Trophoblast cell (in vitro differentiated cells and primary cell): ENCODE data around the gene CPA5.

Experiments used
- DNase-seq, 2 donors: peaks; one replicate each; pipeline ENCODE4 v3.0.0-alpha.2; 2016
- H2AFZ ChIP-seq: 2 replicates; pipeline ENCODE4 v1.6.1; 2013; ENCODE audit warnings: low read length, moderate library complexity, mild to moderate bottlenecking; ENCODE audit not compliant: insufficient read depth, poor library complexity
- H2AK5ac ChIP-seq: 2 replicates; pipeline ENCODE4 v1.6.1; 2013; ENCODE audit warnings: mild to moderate bottlenecking, low read length
- H2BK120ac ChIP-seq: 2 replicates; pipeline ENCODE4 v1.6.1; 2013; ENCODE audit warnings: low read length, mild to moderate bottlenecking, moderate library complexity; ENCODE audit not compliant: insufficient read depth, poor library complexity
- H2BK12ac ChIP-seq: 2 replicates; pipeline ENCODE4 v1.6.1; 2013; ENCODE audit warnings: mild to moderate bottlenecking, low read length, moderate library complexity
- H2BK5ac ChIP-seq: 2 replicates; pipeline ENCODE4 v1.6.1; 2013; ENCODE audit warnings: low read length, low read depth, moderate library complexity, mild to moderate bottlenecking; ENCODE audit not compliant: poor library complexity
- H3K14ac ChIP-seq: 2 replicates; pipeline ENCODE4 v1.6.1; 2013; ENCODE audit warnings: mild to moderate bottlenecking, low read length
- H3K18ac ChIP-seq: 2 replicates; pipeline ENCODE4 v1.6.1; 2013; ENCODE audit warnings: mild to moderate bottlenecking, low read length
- H3K23ac ChIP-seq: 2 replicates; pipeline ENCODE4 v1.6.1; 2013; ENCODE audit warnings: low read length
- H3K27ac ChIP-seq: 2 replicates; pipeline ENCODE4 v1.5.1; 2013; ENCODE audit warnings: low read depth, mild to moderate bottlenecking, inconsistent platforms, low read length, moderate library complexity
- H3K27me3 ChIP-seq: 2 replicates; pipeline ENCODE4 v1.6.1; 2013; ENCODE audit warnings: inconsistent platforms, mild to moderate bottlenecking, low read length, moderate library complexity; ENCODE audit not compliant: insufficient read depth
- H3K36me3 ChIP-seq, 2 experiments: 1 replicate in 1 of 2; 2 replicates in 1 of 2; pipeline ENCODE4 v1.6.1; 2013; ENCODE audit warnings: low read length in 2 of 2, mild to moderate bottlenecking in 2 of 2, moderate library complexity in 1 of 2; ENCODE audit not compliant: insufficient read depth in 2 of 2, control insufficient read depth in 1 of 2
- H3K4ac ChIP-seq: 2 replicates; pipeline ENCODE4 v1.6.1; 2013; ENCODE audit warnings: low read depth, mild to moderate bottlenecking, low read length, moderate library complexity
- H3K4me1 ChIP-seq, 2 experiments: 1 replicate in 1 of 2; 2 replicates in 1 of 2; pipeline ENCODE4 v1.6.1; 2013; ENCODE audit warnings: low read length in 2 of 2, mild to moderate bottlenecking in 2 of 2, moderate library complexity in 1 of 2; ENCODE audit not compliant: insufficient read depth in 2 of 2, control insufficient read depth in 1 of 2
- H3K4me2 ChIP-seq: 2 replicates; pipeline ENCODE4 v1.6.1; 2013; ENCODE audit warnings: inconsistent platforms, mild to moderate bottlenecking, low read length, moderate library complexity
- H3K4me3 ChIP-seq: 2 replicates; pipeline ENCODE4 v1.5.1; 2013; ENCODE audit warnings: mild to moderate bottlenecking, low read depth, low read length, inconsistent platforms
- H3K79me1 ChIP-seq: one replicate; pipeline ENCODE4 v1.6.1; 2013; ENCODE audit warnings: low read length
- H3K79me2 ChIP-seq: 2 replicates; pipeline ENCODE4 v1.6.1; 2013; ENCODE audit warnings: low read length, mild to moderate bottlenecking; ENCODE audit not compliant: control insufficient read depth, insufficient read depth, poor library complexity
- H3K9ac ChIP-seq: 2 replicates; pipeline ENCODE4 v1.6.1; 2013; ENCODE audit warnings: mild to moderate bottlenecking, low read length
- H3K9me3 ChIP-seq: 2 replicates; pipeline ENCODE4 v1.6.1; 2013; ENCODE audit warnings: low read depth, mild to moderate bottlenecking, control low read depth, inconsistent platforms, low read length; ENCODE audit not compliant: insufficient read depth
- H4K12ac ChIP-seq: 2 replicates; pipeline ENCODE4 v1.6.1; 2013; ENCODE audit warnings: low read depth, mild to moderate bottlenecking, low read length, moderate library complexity
- H4K8ac ChIP-seq: 2 replicates; pipeline ENCODE4 v1.6.1; 2013; ENCODE audit warnings: low read depth, mild to moderate bottlenecking, low read length, moderate library complexity
- H4K91ac ChIP-seq: one replicate; pipeline ENCODE4 v1.6.1; 2013; ENCODE audit warnings: low read depth, mild to moderate bottlenecking, low read length, moderate library complexity
- WGBS: extraction: QIAGEN DNeasy Blood & Tissue Kit; methylation state at CpG from one replicate; pipeline ENCODE4 v1.1.7; 2013; ENCODE audit warnings: missing lambda C conversion rate; ENCODE audit not compliant: insufficient read length, insufficient coverage; ENCODE audit errors: extremely low coverage; 5-methylcytosine and 5-hydroxymethylcytosine counted together

CPA5 gene

DNA sequence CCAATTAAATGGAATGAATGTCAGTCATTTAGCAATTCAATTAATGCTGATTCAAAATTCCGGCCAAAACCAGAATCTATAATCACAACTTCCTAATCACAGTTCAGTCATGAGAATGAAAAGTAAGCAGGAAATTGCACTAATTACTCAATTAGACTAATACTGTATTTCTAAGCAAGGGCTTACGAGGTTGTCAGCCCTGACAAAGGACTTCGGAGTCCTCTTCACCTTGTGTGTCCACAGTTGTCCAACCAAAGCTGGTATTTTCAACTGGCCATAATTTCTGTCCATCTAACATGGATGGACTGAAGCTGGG lies 53.1 kb downstream of the CPA5 start:
- Histone ChIP-seq H3K79me2 (peaks cover 2% of the 10 kb centered on the region), H4K8ac (peak overlapping the region; percentile 21), H2AFZ (no peak overlapping the region), H2BK12ac (peak overlapping the region; percentile 88), H2BK120ac (peak overlapping the region; percentile 71), H3K4me3 (no peak overlapping the region), H3K27ac (no peak overlapping the region), H3K9me3 (no peaks in the 10 kb centered on the region), H3K4ac (no peak overlapping the region), H3K79me1 (peaks cover 23% of the 10 kb centered on the region), H3K4me1 (peaks cover 13 to 14% of the 10 kb centered on the region in 2 experiments), H4K91ac (peak overlapping the region; percentile 89), H2BK5ac (peak overlapping the region; percentile 57), H4K12ac (no peak overlapping the region), H3K4me2 (no peak overlapping the region), H3K18ac (peak overlapping the region; percentile 56), H3K9ac (no peak overlapping the region), H3K27me3 (no peaks in the 10 kb centered on the region), H3K23ac (no peak overlapping the region), H2AK5ac (peak overlapping the region; percentile 76), H3K14ac (peak overlapping the region; percentile 48), H3K36me3 (peaks cover 2 to 3% of the 10 kb centered on the region in 2 experiments)
- no peak for DNase-seq
- WGBS = no CpG with 5 or more reads among the region's 3 CpGs

DNA sequence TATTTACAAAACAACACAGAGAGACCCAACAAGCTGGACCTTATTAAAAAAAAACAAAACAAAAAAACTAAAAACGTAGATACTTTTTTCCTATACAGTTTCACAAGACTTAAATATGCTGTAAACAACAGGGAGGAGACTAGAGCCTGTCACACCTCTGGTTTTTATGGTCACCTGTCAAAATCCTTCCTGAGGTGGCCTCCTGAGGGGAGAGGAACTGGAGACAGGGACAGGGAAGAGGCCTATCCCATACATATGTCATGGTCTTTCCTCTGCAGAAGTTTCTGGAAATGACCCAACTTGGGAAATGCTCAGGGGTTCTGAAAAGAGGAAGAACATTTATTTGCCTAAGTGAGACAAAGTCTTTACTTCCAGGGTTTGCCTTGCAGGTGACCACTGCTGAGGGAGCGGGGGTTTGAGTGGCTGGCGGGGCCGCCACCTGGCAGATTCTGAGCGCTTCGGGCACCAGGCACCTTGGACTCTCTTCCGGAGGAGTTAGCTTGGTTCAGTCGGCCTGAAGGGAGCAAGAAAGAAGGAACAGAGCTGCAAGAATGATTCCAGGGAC lies 54.0 kb downstream of the CPA5 start:
- WGBS = no CpG with 5 or more reads among the region's 8 CpGs
- H3K27me3 ChIP-seq = no peaks in the 10 kb centered on the region
- peak overlapping the region; percentile 35 for H2BK12ac ChIP-seq
- H3K18ac ChIP-seq = no peak overlapping the region
- H3K79me2 ChIP-seq = peaks cover 2% of the 10 kb centered on the region
- peaks cover 26% of the 10 kb centered on the region for H3K79me1 ChIP-seq
- no peak overlapping the region for H2AFZ ChIP-seq
- peak overlapping the region; percentile 89 for H4K91ac ChIP-seq
- peak overlapping the region; percentile 46 for H2BK5ac ChIP-seq
- H2BK120ac ChIP-seq = peak overlapping the region; percentile 73
- no peak overlapping the region for H3K4me3 ChIP-seq
- no peak overlapping the region for H3K4ac ChIP-seq
- no peak overlapping the region for H3K9ac ChIP-seq
- peak overlapping the region; percentile 42 for H2AK5ac ChIP-seq
- peaks cover 2 to 3% of the 10 kb centered on the region in 2 experiments for H3K36me3 ChIP-seq
- H3K27ac ChIP-seq = no peak overlapping the region
- DNase-seq = no peak
- no peak overlapping the region for H3K23ac ChIP-seq
- no peak overlapping the region for H3K4me2 ChIP-seq
- H4K12ac ChIP-seq = no peak overlapping the region
- H4K8ac ChIP-seq = no peak overlapping the region
- H3K4me1 ChIP-seq = peaks cover 13 to 14% of the 10 kb centered on the region in 2 experiments
- peak overlapping the region; percentile 9 for H3K14ac ChIP-seq
- H3K9me3 ChIP-seq = no peaks in the 10 kb centered on the region

DNA sequence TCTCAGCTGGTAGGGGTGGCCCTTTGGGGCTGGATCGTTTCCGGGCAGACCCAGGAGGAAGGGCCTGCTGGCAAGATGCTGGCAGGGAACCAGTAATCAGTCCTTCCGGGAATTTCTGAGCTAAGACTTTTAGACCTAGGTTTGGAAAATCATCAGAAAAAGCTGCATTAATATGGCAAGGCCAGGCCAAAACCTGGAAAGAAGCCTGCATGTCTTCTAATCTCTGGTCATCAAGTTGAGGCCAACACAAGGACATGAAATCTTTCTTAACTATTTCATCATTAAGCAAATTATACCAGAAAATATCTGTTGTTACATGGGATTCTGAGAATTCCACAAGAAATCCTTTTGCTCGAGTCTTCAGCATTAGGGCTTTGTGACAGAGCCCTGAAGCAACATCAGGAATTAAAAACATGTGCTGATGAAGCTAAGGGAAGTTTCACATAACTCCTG lies 55.5 kb downstream of the CPA5 start:
- Histone ChIP-seq H4K91ac (peak overlapping the region; percentile 89), H3K36me3 (peaks cover 2 to 3% of the 10 kb centered on the region in 2 experiments), H3K9ac (no peak overlapping the region), H4K8ac (no peak overlapping the region), H3K79me2 (no peaks in the 10 kb centered on the region), H4K12ac (no peak overlapping the region), H3K4me1 (peaks cover 8 to 9% of the 10 kb centered on the region in 2 experiments), H3K4me2 (no peak overlapping the region), H3K18ac (no peak overlapping the region), H2BK12ac (no peak overlapping the region), H3K79me1 (peaks cover 23% of the 10 kb centered on the region), H2AK5ac (no peak overlapping the region), H3K4me3 (no peak overlapping the region), H3K4ac (no peak overlapping the region), H3K27ac (peak overlapping the region; percentile 77), H3K23ac (no peak overlapping the region), H2AFZ (no peak overlapping the region), H2BK5ac (peak overlapping the region; percentile 64), H2BK120ac (peak overlapping the region; percentile 72), H3K27me3 (no peaks in the 10 kb centered on the region), H3K9me3 (no peaks in the 10 kb centered on the region), H3K14ac (no peak overlapping the region)
- no CpG with 5 or more reads among the region's 4 CpGs for WGBS
- peak; percentile 79 to 96 for DNase-seq

GRCh38 chr7:130401101-130401500 lies 56.5 kb downstream of the CPA5 start:
- no peak for DNase-seq
- Histone ChIP-seq H3K9ac (no peak overlapping the region), H2BK120ac (no peak overlapping the region), H2BK5ac (no peak overlapping the region), H3K36me3 (peaks cover 2 to 3% of the 10 kb centered on the region in 2 experiments), H3K9me3 (no peaks in the 10 kb centered on the region), H3K18ac (no peak overlapping the region), H4K12ac (no peak overlapping the region), H2AFZ (no peak overlapping the region), H3K27me3 (no peaks in the 10 kb centered on the region), H3K4me1 (peaks cover 6 to 7% of the 10 kb centered on the region in 2 experiments), H3K23ac (no peak overlapping the region), H4K91ac (no peak overlapping the region), H3K4me3 (no peak overlapping the region), H3K4me2 (no peak overlapping the region), H3K4ac (no peak overlapping the region), H3K79me2 (no peaks in the 10 kb centered on the region), H2BK12ac (no peak overlapping the region), H2AK5ac (no peak overlapping the region), H3K14ac (no peak overlapping the region), H3K27ac (no peak overlapping the region), H4K8ac (no peak overlapping the region), H3K79me1 (peaks cover 23% of the 10 kb centered on the region)
- WGBS = no CpG with 5 or more reads among the region's 1 CpG
